ENCODE results near the gene SLC9C2.
"Not testable (repeated sequence)": the region's sequence is repeated elsewhere in the genome, so short reads cannot be mapped to it uniquely, and the experiment has no call there.

Gene SLC9C2, protein sequence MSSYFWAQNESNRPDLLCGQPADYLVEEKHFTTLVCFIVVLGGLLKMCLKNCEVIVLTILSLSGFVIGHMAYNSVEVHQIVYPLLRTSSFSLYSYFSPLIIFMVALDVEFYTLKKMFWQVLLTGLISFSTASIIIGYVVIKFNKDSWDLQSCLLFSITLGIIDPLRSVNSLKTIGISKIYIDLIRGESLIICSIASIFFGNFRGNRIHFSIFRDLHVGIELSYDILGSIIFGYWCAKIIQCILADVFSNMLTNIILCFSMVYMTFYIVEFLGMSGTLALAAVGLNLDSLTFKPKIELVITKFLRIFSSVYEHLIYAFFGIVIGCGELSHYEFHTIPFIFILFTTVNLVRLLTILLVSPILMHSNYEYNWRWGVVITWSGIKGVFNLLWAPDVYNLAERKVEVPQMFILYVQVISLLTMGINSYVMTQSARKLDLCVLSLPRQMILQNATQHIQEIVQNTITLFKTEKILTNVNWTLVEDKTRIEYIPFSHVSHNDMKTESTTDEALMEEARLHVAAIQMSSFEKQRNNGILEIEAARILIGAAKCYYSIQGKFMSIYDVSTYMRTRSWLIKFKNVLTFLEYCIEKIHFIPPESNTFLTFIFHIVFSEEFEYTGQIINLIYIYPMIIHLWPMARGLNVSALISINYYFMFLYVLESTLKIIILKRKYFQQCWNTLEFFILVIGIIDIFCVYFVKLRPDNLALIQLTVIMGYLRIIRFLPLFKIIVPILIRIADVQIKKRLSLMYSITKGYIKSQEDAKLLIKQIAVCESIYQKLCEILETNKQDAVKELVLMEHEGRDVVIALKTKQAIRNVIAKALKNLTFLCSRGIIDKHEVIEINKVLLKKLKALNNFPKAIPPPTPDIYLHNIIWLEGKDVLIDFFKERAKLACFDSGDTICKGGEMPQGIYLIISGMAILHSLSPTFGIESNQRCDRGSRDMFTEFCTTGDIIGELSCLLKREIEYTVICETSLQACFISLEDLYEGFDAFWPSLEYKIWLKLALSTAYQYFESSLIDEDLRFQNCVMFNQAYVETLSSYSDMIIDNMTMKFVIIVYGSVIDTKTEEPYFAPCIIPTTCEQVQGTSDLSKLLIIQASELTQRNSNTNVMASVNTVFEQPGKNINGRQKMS

DNA sequence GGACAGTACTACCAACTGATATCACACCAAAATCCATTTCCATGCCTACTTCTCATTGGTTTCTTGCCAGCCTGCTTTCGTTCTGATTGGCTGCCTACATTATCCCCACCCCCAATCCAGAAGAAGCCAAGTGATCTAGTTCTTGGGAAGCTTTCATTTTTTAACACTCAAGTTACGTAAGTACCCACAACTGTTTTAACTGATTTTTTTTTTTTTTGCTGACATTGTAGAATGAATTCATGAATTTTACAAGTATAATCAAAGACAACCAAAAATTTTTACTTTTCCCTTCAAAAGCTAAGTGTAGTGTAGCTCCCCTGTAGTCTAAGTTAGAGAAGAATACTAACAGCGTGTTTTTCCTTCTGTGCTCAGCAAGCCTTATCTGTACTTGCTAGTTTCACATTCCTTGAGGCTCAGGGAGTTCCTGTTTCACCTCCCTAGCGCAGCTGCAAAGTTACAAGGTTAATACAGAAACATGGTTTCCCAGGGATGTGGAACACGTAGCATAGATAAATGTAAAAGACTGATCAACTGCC is at the start of gene SLC9C2:
SLC9C2 (minus strand) TSS at position 17 of the 536 bp plus-strand sequence. CDS start 1,296 bp downstream, outside the sequence.
- no peak for DNase-seq

DNA sequence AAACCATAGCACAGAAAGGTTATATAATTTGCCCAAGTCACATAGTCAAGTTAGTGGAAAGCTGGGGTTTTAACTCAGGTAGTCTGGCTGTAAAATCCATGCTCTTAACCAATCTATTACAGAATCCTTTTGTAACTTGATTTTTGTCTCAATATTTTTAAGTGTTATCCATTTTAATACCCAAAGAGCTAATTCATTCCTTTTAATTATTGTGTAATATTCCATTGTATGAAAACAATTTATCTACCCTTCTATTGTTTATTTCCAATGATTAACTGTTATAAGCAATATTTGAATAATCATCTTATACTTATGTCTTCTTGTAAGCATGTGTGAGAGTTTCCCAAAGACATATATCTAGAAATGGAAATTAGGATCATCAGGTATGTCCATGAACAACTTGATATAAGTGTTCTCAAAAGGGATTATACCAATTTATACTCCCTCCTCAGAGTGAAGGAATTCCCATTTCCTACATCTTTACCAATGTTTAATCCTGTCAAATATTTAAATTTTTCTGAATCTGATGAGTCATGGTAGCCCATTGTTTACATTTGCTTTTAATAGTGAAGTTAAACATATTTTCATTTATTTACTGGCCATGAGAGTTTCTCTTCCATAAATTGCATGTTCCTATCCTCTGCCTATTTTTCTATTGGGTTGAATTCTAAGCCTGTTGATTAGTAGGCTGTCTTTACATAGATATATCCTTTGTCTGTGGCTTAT is 46.2 kb upstream of the SLC9C2 start:
- no peak for DNase-seq

- no peak for DNase-seq
Measured at GRCh38 chr1:173646656-173647055, 43.8 kb upstream of the SLC9C2 start.

DNA sequence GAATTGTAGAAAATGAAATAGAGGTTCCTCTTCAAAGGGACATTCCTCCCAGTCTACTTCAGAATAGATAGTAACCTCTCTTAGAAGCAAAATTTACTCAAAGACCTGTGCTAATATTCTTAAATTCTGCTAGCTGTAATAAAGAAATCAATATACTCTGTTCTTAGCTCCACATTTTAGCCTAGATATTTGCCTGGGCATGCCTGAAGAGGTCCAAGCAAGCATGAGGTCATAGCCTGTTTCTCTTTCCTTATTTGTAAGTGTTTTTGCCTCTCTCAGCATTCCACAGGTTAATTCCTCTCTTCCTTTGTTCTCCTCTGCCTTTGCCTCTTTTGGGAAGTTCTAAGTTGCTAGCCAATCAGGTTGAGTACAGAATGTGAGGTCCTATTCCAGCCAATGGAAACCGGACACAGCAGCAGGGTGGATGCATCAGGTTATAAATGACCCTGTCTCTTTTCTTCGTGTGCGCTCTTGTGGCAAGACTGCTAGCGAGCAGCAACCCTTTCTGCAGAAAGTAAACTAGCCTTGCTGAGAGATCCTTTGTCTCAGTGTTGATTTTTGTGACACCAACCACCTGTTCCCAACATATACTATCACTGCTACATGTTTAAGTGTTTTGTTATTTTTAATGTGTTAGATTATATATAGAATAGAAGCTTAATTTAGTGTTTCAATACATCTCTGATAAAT is 39.7 kb upstream of the SLC9C2 start:
- DNase-seq, result not testable (repeated sequence)

GRCh38 chr1:173639102-173639501 is 36.2 kb upstream of the SLC9C2 start:
- DNase-seq, result no peak

DNA sequence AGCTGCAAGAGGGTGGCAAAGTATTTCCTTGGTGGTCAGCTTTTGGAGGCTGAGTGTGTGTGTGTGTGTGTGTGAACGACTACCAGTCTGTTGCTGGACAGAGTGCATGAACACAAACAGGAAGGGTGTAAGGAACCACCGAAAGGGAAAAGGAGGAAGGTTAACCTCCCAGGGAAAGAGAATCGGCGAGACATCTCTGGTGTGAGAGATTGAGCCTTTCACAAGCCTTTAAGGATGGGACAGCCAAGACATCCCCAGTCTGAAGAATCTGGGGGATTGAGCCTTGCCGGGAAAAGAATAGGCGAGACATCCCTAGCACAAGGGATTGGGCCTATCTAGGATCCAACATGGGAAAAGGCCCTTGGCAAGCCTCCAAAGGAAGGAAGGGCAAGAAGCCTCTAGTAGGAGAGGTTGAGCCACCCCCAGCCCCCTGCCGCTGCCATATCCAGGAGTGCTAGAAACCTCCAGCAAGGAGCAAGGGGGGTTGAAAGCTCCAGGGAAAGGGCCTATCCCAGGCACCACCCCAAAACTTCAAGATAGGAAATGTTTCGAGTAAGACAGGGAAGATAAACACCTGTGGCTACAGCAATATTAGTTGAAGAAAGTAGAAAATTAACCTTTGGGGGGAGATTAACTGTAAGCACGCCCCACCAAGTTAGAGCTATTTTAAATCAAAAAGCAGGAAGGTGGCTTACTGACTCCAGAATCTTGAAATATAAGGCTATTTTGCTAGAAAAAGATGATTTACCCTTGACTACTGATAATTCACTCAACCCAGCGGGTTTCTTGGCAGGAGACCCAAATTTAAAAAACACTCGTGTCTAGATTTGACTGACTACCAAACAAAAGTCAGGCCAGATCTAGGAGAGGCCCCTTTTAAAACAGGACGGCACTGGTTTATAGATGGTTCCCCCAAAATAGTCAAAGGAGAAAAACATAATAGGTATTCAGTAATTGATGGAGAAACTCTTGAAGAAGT is 35.5 kb upstream of the SLC9C2 start:
- DNase-seq, result no peak

GRCh38 chr1:173637236-173638042 is 34.6 kb upstream of the SLC9C2 start:
- not testable (repeated sequence) for DNase-seq

DNA sequence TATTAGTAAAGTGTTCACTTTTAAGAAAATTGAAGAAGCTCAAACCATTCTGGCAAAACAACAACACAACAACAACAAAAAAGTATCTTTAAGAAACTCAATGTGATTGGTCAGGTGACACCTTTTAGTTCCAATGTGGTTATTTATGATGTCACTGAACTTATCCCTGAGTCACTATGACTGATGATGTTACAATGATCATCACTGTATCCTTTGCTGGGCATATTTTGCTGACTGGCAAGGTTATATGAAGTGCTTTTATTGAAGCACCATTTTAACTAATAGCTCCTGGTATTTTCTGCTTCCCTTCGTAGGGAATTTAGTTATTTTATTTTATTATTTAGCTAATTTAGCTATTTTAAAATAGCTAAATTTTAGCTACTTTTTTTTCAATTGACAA is 32.2 kb upstream of the SLC9C2 start, which contains the start of gene TEX50:
TEX50 (plus strand) TSS at position 223 of the 400 bp plus-strand sequence. CDS start 184 bp downstream, outside the sequence.
- no peak for DNase-seq

- no peak for DNase-seq
Measured at GRCh38 chr1:173628888-173629287, 26.0 kb upstream of the SLC9C2 start.

DNA sequence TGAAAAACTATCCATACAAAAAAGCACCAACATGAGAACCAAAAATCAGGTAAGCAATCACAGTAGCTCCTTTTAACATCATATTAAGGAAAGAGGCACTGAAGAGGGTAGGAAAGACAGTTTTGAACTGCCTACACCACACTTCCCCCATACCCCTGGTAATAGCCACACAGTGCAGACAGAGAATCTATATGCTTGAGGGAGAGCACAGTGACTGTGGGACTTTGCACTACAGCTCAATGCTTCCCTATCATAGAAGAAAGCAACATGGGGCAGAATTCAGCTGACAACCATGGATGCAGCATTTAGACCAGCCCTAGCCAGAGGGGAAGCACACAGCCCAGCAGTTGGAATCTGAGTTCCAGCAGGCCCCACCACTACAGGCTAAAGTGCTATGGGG is 24.4 kb upstream of the SLC9C2 start:
- no peak for DNase-seq

GRCh38 chr1:173616859-173617258 is 14.0 kb upstream of the SLC9C2 start:
- no peak for DNase-seq

- not testable (repeated sequence) for DNase-seq
Measured at GRCh38 chr1:173613086-173613485, 10.2 kb upstream of the SLC9C2 start.

DNA sequence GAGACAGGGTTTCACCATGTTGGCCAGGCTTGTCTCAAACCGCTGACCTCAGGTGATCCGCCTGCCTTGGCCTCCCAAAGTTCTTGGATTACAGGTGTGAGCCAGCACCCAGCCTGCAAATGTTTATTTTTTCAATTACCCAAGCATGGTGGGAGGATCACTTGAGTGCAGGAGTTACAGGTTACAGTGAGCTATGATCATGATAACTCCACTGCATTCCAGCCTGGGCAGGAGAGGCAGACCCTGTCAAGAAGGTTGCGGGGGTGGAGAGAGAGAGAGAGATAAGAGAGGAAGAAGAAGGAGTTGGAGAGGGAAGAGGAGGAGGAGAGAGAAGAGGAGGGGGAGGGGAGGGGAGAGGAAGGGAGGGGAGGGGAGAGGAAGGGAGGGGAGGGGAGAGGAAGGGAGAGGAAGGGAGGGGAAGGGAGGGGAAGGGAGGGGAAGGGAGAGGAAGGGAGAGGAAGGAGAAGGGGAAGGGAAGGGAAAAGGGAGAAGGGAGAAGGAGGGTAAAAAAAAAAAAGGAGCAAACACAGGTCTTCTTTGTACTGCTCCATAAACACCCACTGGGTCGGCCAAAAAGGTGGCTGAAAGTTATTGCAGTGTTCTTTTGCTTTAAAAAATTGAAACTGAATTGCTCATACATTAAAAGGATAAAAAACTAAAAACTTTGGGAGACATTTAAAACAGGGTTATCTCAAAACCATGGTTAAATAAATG is 5.8 kb upstream of the SLC9C2 start:
- DNase-seq, result no peak

DNA sequence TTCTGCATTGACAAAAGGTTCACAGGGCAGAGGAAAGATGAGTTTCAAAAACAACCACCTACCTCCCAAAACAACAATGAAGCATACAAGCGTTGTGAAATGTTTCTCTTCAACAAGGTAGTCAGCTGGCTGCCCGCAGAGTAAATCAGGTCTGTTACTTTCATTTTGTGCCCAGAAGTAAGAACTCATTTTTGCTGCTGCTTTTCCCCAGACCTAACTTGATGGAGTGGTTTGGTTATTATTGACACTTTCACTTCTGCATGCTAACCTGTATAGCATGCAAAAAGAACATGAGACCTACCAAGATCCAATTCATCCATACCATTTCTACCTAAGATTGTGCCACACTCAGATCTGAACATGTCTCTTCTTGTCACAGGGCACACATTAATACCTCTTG is 1.3 kb downstream of the SLC9C2 start:
- no peak for DNase-seq

GRCh38 chr1:173596097-173596825 is 6.6 kb downstream of the SLC9C2 start:
- no peak for DNase-seq

- not testable (repeated sequence) for DNase-seq
Measured at GRCh38 chr1:173591138-173591537, 11.7 kb downstream of the SLC9C2 start.

DNA sequence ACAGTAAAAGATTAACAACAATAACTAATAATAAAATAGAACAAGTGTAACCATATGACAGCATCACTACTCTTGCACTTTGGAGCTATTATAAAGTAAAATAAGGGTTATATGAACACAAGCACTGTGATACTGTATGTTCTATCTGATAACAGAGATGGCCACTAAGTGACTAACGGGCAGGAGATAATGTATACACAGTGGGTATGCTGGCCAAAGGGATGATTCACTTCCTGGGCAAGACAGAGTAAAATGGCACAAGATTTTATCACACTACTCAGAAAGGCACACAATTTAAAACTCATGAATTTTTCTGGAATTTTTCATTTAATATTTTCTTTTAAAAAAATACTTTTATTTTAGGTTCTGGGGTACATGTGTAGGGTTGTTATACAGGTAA is 12.3 kb downstream of the SLC9C2 start:
- no peak for DNase-seq
